ENCODE measurements around the gene SIL1. TPM values are rescaled to one million over a fixed set of nuclear protein-coding genes. Genes with fewer than 3 reads are reported as not detected.

The SIL1 gene
- total and polyA plus RNA-seq, 2 donors (not counting 3 experiments of a cell fraction or from before 2014, with no cell fraction given), result 47.6 to 67.2 TPM

DNA sequence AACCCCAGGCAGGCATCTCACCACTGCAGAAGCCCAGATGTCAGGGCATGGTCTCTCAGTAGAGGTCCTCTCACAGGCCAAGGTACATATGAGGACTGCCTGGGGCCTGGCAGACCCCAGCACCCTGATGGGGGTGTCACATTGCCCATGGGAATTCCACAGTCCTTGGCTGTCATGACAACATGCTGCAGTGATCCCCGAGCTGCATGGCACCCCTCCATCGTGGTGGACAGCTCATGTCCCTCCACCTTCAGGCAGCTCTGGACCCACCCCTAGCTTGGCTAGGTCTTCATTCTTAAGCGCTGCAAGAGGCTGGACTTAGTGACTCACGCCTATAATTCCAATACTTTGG, 249.0 kb downstream of the SIL1 start:
- H3K4me1 ChIP-seq (ENCODE audit: control insufficient read depth, extremely low read depth, insufficient read depth, low read length), result peaks cover 6% of the 10 kb centered on the region
- TF ChIP-seq MYC (IDR thresholded peaks at IDR 0.05; ENCODE audit: low read depth, low read length) (no peak), JUN (IDR thresholded peaks at IDR 0.05; ENCODE audit: borderline replicate concordance, insufficient read depth, insufficient read length, low read depth) (no peak), POLR2A (IDR thresholded peaks at IDR 0.05; ENCODE audit: low read depth, low read length) (no peak), FOS (IDR thresholded peaks at IDR 0.05; ENCODE audit: borderline replicate concordance, insufficient read depth, low read length) (no peak), EZH2 (IDR thresholded peaks at IDR 0.05; ENCODE audit: borderline replicate concordance, low read depth, low read length, severe bottlenecking) (no peak), GATA2 (IDR thresholded peaks at IDR 0.05; ENCODE audit: insufficient read depth, insufficient read length, low read depth, low read length) (no peak), POLR2AphosphoS5 (IDR thresholded peaks at IDR 0.05; ENCODE audit: insufficient read depth, low read depth, low read length) (no peak)
- TF ChIP-seq, protein P1, sequence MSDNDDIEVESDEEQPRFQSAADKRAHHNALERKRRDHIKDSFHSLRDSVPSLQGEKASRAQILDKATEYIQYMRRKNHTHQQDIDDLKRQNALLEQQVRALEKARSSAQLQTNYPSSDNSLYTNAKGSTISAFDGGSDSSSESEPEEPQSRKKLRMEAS (IDR thresholded peaks at IDR 0.05; ENCODE audit: insufficient read depth, insufficient read length), result no peak
- TF ChIP-seq, protein P2, sequence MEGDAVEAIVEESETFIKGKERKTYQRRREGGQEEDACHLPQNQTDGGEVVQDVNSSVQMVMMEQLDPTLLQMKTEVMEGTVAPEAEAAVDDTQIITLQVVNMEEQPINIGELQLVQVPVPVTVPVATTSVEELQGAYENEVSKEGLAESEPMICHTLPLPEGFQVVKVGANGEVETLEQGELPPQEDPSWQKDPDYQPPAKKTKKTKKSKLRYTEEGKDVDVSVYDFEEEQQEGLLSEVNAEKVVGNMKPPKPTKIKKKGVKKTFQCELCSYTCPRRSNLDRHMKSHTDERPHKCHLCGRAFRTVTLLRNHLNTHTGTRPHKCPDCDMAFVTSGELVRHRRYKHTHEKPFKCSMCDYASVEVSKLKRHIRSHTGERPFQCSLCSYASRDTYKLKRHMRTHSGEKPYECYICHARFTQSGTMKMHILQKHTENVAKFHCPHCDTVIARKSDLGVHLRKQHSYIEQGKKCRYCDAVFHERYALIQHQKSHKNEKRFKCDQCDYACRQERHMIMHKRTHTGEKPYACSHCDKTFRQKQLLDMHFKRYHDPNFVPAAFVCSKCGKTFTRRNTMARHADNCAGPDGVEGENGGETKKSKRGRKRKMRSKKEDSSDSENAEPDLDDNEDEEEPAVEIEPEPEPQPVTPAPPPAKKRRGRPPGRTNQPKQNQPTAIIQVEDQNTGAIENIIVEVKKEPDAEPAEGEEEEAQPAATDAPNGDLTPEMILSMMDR (IDR thresholded peaks at IDR 0.05; ENCODE audit: extremely low read depth in 1 of 2, insufficient read depth in 1 of 2, low read depth in 1 of 2, low read length in 2 of 2), result no peak
- H3K4me3 ChIP-seq (replicated peaks in 1 of 3; ENCODE audit: insufficient read depth in 1 of 3, low read depth in 1 of 3, low read length in 3 of 3), result no peak overlapping the region
- H3K9me3 ChIP-seq (replicated peaks; ENCODE audit: control insufficient read depth, insufficient read depth, low read length), result no peaks in the 10 kb centered on the region
- no peaks in the 10 kb centered on the region for H3K9me1 ChIP-seq (replicated peaks; ENCODE audit: control insufficient read depth, extremely low read depth, insufficient read depth, low read length)
- ChIA-PET POLR2A (interaction anchor here (0.7 kb wide), 1 partner anchor 296 kb away, joined by 7 read pairs; no protein-coding TSS in a partner anchor), CTCF (interaction anchor here (1.0 to 1.1 kb wide), 2 partner anchors 9 to 14 kb away, joined by 3 to 5 read pairs; no protein-coding TSS in a partner anchor)
- dilution Hi-C loops (cut with MboI; ENCODE audit: extremely low pct_ligation_motif_present, low sequenced_read_pairs), result no loop called here
- H3K27ac ChIP-seq (ENCODE audit: insufficient read depth, low read depth, low read length), result no peak overlapping the region
- no TSS peak for BruUV-seq (replicated peaks)
- FAIRE-seq, result no peak
- DNase-seq (ENCODE audit: low read depth, low spot score), result no peak
- intact Hi-C loops (cut with micrococcal nuclease), result no loop called here
- H3K4me2 ChIP-seq (ENCODE audit: insufficient read depth, low read length), result no peak overlapping the region
- no peak overlapping the region for H2AFZ ChIP-seq (ENCODE audit: low read depth, low read length)
- no peaks in the 10 kb centered on the region for H3K36me3 ChIP-seq (ENCODE audit: control insufficient read depth in 2 of 2, extremely low read depth in 1 of 2, insufficient read depth in 2 of 2, low read length in 2 of 2)
- H3K9ac ChIP-seq (replicated peaks; ENCODE audit: extremely low read depth, insufficient read depth, low read length), result no peak overlapping the region
- H3K79me2 ChIP-seq (ENCODE audit: control insufficient read depth, insufficient read depth, low read length), result no peaks in the 10 kb centered on the region
- no peaks in the 10 kb centered on the region for H3K27me3 ChIP-seq (ENCODE audit: control insufficient read depth in 2 of 2, insufficient read depth in 2 of 2, low read length in 2 of 2)
- no peaks in the 10 kb centered on the region for H4K20me1 ChIP-seq (replicated peaks; ENCODE audit: control insufficient read depth, extremely low read depth, insufficient read depth, low read length)
